ENCODE data around the gene CTRL. TPM values are rescaled to one million over a fixed set of nuclear protein-coding genes. Genes with fewer than 3 reads are reported as not detected.

Gene CTRL
- polyA plus RNA-seq, 1 of the 3 experiments (the other 2 are of a cell fraction), result 1.9 TPM

DNA sequence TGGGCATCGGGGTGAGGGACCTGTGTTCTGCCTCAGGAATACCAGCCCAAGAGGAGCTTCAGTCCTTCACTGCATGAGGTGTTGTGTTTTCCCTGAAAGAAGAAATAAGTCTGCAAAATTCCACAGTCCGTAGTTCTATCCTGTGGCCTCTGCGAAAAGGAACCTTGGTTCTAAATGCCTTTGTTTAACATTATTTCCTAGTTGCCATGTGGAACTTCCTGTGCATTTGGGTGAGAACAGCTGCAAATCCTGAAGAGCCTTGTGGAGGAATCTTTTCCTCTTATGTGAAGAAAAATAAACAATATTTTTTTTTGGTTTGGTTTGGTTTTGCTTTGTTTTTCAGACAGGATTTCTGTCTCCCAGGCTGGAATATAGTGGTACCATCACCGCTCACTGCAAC lies 28.8 kb downstream of the CTRL start:
- ChIA-PET CTCF (interaction anchor here (1.2 to 1.6 kb wide), 2 partner anchors 19 to 32 kb away, joined by 3 read pairs; no protein-coding TSS in a partner anchor), POLR2A (no interaction called here)
- Histone ChIP-seq H3K9me3 (no peaks in the 10 kb centered on the region), H3K27me3 (ENCODE audit: insufficient read depth) (no peaks in the 10 kb centered on the region), H3K4me3 (ENCODE audit: low read depth in 2 of 2, low read length in 1 of 2) (no peak overlapping the region), H3K9ac (no peak overlapping the region), H3K4me1 (ENCODE audit: control insufficient read depth in 1 of 2, insufficient read depth in 2 of 2, low read depth in 1 of 2, low read length in 1 of 2) (no peaks in the 10 kb centered on the region), H4K20me1 (ENCODE audit: insufficient read depth) (peaks cover 10% of the 10 kb centered on the region; the same call in 1 of the 2 replicates), H3K9me2 (no peaks in the 10 kb centered on the region), H3K79me2 (ENCODE audit: insufficient read depth) (peaks cover 42% of the 10 kb centered on the region), H3K36me3 (replicated peaks in 1 of 2; ENCODE audit: control insufficient read depth in 1 of 2, insufficient read depth in 2 of 2, low read length in 1 of 2) (no peaks in the 10 kb centered on the region), H3K4me2 (no peak overlapping the region), H3K27ac (ENCODE audit: low read depth in 2 of 2, low read length in 1 of 2) (no peak overlapping the region), H3F3A (replicated peaks; ENCODE audit: insufficient read depth) (no peaks in the 10 kb centered on the region), H2AFZ (ENCODE audit: low read depth) (no peak overlapping the region)
- TF ChIP-seq FOSL2 (IDR thresholded peaks at IDR 0.05; ENCODE audit: borderline replicate concordance, low read depth) (no peak), GATA2 (CRISPR knock-in tag; IDR thresholded peaks at IDR 0.05) (no peak), RFX5 (IDR thresholded peaks at IDR 0.05; ENCODE audit: low read length) (no peak), MEF2A (IDR thresholded peaks at IDR 0.05; ENCODE audit: borderline replicate concordance, low read depth) (no peak), FOXJ3 (CRISPR knock-in tag; IDR thresholded peaks at IDR 0.05) (no peak), NFIC (IDR thresholded peaks at IDR 0.05; ENCODE audit: borderline replicate concordance) (no peak), TCF12 (IDR thresholded peaks at IDR 0.05) (no peak), YY1 (IDR thresholded peaks at IDR 0.05; ENCODE audit: low read depth) (no peak), PBX3 (IDR thresholded peaks at IDR 0.05) (no peak), FOXM1 (IDR thresholded peaks at IDR 0.05; ENCODE audit: low read depth) (no peak), SIN3A (IDR thresholded peaks at IDR 0.05; ENCODE audit: borderline replicate concordance, low read depth, low read length) (no peak), TAF1 (IDR thresholded peaks at IDR 0.05; ENCODE audit: borderline replicate concordance, low read depth, low read length) (no peak), EZH2phosphoT487 (IDR thresholded peaks at IDR 0.05; ENCODE audit: borderline replicate concordance, low read depth) (no peak), IRF3 (IDR thresholded peaks at IDR 0.05; ENCODE audit: low read depth, low read length) (no peak), RCOR1 (IDR thresholded peaks at IDR 0.05; ENCODE audit: low read length) (no peak), RXRA (IDR thresholded peaks at IDR 0.05; ENCODE audit: borderline replicate concordance, low read depth) (no peak)
- TF ChIP-seq, protein P1, sequence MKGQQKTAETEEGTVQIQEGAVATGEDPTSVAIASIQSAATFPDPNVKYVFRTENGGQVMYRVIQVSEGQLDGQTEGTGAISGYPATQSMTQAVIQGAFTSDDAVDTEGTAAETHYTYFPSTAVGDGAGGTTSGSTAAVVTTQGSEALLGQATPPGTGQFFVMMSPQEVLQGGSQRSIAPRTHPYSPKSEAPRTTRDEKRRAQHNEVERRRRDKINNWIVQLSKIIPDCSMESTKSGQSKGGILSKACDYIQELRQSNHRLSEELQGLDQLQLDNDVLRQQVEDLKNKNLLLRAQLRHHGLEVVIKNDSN (IDR thresholded peaks at IDR 0.05; ENCODE audit: borderline replicate concordance, low read depth), result no peak
- TF ChIP-seq, protein P2, sequence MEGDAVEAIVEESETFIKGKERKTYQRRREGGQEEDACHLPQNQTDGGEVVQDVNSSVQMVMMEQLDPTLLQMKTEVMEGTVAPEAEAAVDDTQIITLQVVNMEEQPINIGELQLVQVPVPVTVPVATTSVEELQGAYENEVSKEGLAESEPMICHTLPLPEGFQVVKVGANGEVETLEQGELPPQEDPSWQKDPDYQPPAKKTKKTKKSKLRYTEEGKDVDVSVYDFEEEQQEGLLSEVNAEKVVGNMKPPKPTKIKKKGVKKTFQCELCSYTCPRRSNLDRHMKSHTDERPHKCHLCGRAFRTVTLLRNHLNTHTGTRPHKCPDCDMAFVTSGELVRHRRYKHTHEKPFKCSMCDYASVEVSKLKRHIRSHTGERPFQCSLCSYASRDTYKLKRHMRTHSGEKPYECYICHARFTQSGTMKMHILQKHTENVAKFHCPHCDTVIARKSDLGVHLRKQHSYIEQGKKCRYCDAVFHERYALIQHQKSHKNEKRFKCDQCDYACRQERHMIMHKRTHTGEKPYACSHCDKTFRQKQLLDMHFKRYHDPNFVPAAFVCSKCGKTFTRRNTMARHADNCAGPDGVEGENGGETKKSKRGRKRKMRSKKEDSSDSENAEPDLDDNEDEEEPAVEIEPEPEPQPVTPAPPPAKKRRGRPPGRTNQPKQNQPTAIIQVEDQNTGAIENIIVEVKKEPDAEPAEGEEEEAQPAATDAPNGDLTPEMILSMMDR (IDR thresholded peaks at IDR 0.05), result no peak
- DNase-seq, result no peak
- 97% methylated on average over 4 of the region's 4 CpGs for WGBS (ENCODE audit: low lambda C conversion rate)

Measured in SK-N-SH (cell line).